ENCODE results near the gene SEMA6B.

SEMA6B gene

DNA sequence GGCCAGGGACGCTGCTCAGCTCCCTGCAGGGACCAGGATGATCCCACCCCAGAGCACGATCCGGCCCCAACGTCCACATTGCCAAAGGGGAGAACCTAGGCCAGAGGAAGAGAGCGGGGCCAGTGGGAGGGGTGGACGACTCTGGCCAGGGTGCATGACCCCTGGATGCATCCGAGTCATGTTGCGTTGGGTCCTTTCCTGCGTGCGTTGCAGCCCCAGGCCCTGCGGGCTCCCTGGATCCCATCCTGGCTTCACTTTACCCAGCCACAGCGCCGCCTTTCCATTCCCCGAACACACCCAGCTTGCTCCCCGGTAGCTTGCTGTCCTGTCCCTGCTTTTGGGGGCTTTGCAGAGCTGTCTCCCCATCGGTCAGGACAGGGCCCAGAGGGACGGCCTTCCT lies 51.7 kb downstream of the SEMA6B start:
- no peak for DNase-seq (ENCODE audit: low read depth)

DNA sequence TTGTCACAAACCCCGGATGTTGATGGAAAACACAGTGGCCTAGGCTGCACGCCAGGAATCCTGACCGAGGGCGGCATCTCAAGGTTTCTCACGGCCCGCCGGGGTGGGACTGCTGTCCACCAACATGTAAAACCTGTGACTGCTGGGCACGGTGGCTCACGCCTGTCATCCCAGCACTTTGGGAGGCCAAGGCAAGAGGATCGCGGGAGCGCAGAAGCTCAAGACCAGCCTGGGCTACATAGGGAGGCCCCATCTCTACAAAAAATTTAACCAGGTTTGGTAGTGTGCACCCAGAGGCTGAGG lies 52.4 kb downstream of the SEMA6B start:
- DNase-seq (ENCODE audit: low read depth): no peak

DNA sequence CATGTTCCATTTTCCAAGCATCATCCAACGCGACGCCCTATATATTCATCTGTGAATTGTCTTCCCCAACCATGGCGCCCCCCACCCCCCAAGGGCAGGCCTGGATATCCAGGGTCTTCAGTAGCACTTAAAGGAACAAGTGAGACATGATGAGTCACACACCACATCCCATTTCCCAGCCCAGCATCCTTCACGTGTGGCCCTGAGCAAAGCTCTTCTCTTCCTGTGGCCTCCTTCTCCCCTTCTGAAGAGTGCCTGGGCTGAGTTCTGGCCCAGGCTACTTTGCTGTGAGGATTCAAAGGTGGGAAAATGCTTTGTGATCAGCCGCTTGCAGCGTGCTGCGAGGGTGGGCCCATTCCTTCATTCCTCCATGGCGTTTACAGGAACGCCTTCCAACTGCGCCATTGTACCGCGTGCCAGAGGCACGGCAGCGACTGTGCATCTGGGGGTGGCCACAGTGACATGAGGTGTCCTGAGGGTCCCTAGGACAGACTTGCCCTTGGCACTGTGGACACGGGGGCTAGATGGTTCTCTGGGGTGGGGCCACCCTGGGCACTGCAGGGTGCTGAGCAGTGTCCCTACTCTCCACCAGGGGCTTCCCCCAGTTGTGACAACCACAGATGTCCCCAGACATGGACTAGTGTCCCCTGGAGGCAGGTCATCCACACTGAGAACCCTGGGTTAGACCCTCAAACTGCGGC lies 52.9 kb downstream of the SEMA6B start:
- no peak for DNase-seq (ENCODE audit: low read depth)

DNA sequence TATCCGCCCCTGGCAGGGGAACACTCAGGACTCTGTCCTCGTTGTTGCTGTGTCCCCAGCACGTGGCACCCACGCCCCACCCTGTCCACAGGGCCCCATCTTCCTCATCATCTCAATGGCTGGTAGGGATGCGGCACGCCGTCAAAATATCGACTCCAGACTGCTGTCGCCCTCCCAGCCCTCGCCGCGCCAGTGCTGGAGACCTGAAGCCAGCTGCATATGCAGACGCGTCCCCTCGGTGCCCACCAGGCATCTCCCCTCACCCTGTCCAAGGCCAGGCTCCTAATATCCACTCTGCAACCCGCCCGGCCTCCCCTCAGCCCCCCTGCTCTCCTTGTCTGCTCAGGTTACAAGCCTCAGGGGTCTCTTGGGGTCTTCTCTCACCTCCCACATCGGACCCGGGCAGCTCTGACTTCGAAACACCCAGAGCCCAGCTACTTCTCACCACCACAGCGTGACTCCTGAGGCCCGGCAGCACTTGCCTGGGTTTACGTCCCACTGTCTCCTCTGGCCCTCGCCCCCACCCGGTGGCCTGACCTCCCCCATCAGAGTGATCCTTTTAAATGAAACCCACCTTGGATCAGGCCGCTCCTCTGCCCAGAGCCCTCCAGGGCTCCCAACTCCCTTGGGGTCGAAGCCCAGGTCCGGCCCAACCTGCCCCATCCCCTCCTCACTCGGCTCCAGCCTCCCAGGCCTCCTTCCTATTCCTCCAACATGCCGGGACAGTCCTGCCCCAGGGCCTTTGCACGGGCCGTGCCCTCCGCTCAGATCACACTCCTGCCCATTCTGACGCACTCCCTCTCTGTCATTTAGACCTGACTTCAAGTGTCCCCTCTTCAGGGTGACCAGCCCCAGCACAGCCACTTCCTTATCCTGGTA lies 53.7 kb downstream of the SEMA6B start:
- no peak for DNase-seq (ENCODE audit: low read depth)

DNA sequence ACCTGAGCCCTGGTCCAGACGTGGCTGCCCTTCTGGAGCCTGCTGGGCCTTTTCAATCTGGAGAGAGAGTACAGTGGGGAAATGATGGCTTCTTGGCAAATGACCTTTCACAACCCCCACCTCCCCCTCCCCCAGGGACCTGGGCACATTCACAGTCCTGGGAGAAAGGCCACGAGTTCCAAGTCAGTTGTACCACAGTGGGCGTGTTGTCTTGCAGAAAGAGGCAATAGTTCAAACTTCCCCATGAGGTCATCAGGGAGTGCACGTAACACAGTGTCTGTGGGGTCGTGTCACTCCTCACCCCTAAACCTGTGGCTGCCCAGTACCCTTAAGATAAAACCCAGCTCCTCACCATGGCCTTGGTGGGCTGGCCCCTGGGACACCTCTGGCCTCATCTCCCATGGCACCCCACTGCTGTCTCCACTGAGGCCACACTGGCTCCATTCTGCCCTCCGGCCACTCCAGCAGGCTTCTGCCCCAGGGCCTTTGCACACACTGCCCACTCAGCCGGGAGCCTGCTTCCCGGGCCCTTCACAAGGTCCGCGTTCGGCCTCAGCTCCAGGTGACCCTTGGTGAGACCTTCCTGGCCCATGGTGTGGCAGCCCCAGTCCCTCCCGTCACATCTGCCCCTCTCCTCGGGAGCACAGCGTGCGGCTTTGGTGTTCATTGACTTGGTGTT lies 54.5 kb downstream of the SEMA6B start:
- no peak for DNase-seq (ENCODE audit: low read depth)

DNA sequence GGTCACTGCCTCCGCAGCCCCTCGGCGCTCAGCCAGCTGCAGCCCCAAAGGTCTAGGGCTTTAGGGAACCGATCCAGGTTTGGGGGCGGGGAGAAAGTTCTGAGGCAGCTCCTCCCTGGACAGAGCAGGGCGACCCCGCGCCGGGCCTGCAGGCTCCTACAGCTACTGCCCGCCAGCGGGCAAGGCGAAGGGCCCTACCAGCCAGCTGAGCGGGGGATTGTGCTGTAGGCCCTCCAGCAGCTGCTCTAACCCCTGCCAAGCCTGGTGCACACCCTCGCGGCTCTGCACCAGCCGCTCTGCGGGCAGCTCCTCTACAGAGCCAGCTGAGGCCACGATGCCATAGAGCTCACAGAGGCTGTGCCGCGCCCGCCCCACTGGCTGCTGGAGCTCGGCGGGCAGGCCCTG lies 55.2 kb downstream of the SEMA6B start:
- no peak for DNase-seq (ENCODE audit: low read depth)

DNA sequence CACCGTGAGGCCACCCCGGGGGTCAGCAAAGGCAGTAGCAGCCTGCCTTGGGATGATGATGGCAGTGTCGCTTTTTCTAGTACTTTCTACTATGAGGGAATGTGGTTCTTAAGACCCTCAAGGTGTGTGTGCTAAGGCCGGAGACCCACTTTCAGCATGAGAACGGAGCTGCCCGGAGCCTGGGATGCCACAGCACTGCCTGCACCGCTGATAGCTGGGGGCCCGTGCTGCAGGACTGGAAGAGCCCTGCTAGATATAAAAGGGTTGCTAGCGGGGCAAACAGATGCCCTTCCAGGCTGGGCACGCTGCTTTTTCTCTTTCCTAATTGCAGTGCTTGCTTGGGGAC lies 55.7 kb downstream of the SEMA6B start:
- no peak for DNase-seq (ENCODE audit: low read depth)

DNA sequence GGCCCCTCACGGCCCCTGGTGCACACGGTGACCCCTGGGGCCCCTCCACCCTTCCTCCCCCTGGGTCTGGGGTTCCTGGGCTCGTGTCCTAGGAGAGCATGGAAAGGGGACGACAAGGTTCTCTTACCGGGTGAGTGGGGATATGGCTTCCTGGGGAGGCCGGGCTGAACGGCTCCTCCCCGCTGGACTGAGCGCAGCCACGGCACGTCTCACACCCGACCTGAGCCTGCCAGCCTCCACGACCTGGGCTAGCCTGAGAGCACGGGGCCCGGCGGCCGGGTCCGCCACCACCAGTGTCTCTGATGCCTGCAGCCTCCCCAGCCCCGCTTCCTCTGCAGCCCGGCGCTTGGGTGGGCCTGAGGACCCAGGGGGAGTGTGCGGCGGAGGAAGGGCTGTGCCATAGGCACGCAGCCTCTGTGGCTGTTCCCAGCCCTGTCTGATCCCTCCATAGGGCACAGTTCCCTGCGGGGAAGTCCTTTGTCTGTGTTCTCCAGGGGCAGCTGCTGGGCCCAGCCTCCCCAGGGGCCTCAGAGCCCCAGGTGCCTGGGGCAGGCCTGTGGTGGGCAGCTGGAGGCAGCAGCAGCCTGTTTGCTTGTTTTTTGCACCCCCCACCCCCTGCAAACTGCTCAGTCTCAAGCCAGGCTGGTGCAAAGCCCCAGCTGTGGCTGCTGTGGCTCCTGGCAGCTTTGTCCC lies 56.2 kb downstream of the SEMA6B start:
- DNase-seq (ENCODE audit: low read depth): no peak

DNA sequence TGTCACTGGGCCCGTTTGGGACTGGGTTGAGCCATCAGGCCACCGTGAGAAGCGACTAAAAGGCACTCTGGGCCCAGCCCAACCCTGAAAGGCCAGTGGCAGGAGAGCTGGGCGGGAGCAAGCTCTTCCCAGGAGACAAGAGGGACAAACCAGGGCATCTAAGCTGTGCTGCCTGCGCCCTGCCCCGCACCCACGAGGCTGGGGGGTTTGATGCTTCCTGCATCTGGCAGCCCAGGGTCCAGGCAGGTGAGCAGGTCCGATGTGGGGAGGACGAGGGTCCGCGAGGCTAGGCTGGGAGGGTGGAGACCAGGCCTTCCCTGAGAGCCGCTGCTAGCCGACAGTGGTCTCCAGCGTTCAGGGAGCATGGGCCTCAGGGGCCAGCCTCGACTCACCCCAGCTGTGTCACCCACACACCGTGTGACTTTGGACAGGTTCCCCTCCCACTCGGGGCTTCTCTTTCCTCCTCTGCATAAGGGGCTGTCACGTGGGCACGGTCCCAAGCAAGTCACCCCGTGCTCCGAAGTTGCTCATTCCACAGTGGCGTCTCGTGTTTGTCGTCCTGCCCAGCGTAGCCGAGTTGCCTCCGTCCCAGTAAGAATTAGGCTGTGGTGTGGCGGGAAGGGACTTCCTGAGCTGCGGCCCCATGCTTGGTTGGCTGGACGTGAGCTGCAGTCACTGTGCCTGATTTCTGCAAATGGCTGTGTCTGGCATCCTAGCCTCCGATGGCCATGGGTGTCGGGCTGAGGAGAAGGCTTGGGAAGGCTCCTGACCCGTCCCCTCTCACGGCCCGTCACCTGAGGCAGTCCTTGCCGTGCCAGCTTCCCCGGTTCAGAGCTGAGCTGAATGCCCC lies 57.0 kb downstream of the SEMA6B start:
- no peak for DNase-seq (ENCODE audit: low read depth)

DNA sequence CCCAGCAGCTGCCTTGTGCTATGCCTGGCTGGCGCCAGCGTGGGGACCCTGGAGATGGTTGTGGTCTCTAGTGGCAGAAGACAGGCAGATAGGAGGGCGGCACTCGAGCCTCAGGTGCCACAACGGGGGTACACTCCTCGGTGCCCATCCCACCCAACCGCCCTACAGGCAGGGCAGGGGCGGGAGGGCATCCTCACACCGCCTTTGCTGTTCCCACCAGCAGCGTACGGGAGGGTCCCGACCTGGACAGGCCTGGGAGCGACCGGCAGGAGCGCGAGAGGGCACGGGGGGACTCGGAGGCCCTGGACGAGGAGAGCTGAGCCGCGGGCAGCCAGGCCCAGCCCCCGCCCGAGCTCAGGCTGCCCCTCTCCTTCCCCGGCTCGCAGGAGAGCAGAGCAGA lies 57.8 kb downstream of the SEMA6B start:
- no peak for DNase-seq (ENCODE audit: low read depth)

DNA sequence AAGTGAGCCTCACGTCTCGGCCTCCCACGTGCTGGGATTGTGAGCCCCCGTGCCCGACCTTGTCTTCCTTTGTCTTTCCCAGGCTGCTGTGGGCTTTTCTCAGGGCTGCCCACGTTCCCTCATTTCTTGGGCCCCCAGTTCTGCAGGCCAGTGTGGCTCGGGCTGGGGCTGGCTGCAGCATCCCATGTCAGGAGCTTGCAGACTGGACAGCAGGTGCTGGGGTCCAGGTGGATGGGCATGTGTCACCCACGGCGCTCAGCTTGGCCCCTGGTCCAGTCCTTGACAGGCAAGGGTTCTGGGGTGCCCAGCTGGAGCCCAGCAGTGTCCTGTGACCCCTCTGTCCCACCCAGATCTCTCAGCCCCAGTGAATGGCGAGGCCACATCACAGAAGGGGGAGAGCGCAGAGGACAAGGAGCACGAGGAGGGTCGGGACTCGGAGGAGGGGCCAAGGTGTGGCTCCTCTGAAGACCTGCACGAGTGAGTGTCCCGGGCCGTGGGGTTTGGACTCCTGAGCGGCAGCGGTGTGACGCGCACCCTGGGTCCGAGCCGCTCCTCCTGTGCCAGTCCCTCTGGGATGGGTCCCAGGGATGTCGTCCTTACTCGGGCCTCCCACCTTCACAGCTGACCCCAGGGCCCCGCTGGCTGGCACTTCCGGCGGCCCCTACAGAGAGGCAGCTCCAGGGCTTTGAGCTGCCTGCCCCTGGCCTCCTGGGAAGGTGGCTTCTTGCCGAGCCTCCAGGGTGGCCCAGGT lies 58.5 kb downstream of the SEMA6B start:
- DNase-seq (ENCODE audit: low read depth): no peak

DNA sequence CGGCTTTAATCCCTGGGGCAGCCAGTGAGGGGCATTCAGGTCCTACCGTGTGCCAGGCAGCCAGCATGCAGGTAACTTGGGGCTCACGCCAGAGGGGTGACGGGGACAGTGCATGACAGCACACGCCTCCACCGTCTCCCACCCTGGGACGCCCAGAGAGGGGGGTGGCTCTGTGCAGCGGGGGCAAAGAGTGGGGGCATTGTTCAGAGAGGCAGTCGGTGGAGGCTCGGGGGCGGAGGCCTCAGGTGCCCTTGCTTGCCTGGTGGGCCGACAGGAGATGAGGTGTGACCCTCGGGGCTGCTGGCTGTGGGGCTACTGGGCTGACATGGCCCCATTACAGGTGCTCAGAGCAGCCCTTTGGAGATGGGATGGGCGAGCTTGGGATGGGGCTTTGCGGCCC lies 59.6 kb downstream of the SEMA6B start:
- no peak for DNase-seq (ENCODE audit: low read depth)

DNA sequence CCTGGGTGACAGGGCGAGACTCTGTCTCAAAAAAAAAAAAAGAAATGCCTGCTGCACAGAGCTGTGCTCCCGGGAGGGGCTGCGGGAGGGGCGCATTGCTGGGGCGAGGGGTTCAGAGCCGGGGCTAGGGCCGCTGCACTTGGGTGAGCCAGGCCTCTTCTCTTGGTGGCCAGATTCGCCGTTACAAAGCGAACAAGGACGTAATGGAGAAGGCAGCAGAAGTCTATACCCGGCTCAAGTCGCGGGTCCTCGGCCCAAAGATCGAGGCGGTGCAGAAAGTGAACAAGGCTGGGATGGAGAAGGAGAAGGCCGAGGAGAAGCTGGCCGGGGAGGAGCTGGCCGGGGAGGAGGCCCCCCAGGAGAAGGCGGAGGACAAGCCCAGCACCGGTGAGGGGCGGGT lies 60.2 kb downstream of the SEMA6B start:
- no peak for DNase-seq (ENCODE audit: low read depth)

DNA sequence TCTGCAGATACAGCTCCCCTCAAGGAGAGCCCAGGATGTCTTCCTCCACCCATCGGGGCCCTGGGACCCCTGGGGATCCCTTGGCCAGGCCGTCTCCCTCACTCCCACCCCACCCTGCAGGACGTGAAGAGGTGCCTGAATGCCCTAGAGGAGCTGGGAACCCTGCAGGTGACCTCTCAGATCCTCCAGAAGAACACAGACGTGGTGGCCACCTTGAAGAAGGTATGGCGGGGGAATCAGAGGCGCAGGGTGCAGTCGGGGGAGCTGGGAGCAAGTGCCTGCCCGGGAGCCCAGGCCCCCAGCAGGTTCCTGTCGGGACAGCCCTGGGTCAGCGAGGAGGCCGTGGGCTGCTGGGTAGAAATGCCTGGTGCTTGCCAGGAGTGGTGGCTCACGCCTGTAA lies 60.8 kb downstream of the SEMA6B start:
- no peak for DNase-seq (ENCODE audit: low read depth)

DNA sequence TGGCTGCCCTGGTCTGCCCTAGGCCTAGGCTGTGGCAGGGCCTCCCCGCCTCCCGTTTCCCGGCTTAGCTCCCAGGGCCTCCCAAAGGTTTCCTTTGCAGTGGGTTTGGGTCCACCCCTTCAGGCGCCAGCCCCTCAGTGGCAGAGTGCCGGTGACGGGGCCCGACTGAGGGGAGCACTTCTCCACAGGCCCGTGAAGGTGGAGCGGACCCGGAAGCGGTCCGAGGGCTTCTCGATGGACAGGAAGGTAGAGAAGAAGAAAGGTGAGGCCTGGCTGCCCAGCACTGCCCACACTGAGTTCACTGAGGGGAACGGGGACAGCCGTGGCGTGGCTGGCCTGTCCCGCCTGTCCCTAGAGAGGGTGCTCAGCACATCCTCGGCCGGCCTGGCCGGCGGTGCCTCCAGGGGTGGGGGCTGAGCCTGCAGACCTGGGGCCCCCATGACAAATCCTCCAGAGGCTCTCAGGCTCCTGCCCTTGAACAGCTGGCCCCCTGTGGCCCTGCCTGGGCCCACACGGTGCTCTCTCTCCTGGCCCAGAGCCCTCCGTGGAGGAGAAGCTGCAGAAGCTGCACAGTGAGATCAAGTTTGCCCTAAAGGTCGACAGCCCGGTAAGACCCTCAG lies 61.6 kb downstream of the SEMA6B start:
- no peak for DNase-seq (ENCODE audit: low read depth)

DNA sequence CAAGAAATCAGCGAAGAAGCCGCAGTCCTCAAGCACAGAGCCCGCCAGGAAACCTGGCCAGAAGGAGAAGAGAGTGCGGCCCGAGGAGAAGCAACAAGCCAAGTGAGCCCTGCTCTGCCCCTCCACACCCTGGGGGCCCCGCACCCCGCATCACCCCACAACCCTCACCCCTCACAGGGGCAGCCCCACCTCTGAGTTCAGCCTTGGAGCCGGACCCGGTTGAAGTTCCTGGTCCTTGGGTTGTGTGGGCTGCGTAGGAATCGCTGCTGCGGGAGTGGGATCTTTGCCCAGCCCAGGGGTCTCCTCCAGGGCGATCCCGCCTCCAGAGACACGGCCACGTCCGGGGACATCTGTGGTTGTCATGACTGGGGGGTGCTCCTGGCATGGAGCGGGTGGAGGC lies 63.2 kb downstream of the SEMA6B start:
- no peak for DNase-seq (ENCODE audit: low read depth)

DNA sequence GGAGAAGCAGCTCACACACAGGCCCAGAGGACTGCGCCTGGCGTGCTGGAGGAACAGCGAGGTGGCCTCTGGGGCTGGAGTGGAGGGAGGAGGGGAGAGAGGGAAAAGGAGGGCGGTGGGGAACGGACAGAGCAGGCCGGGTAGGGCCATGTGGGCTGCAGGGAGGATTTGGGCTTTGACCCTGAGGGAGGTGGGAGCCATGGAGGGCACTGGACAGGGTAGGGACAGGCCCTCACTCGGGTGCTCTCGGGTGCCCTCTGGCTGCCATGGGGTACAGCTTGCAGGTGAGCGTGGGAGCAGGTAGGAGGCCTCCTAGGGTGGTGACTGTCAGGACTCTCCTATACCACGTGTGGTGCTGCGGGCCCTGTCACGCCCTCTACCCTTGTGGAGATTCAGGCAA lies 64.0 kb downstream of the SEMA6B start:
- DNase-seq (ENCODE audit: low read depth): no peak

DNA sequence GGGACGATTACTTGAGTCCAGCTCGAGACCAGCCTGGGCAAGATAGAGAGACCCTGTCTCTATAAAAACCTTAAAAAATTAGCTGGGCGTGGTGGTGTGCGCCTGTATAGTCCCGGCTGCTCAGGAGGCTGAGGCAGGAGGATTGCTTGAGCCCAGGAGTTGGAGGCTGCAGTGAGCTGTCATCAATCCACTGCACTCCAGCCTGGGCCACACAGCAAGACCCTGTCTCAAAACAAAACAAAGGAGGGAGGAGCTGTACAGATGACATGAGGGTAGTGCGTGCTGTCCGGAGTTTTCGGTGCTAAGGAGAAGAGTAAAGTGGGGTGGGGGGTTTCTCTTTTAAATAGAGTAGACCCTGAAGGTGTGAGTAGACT lies 64.8 kb downstream of the SEMA6B start:
- DNase-seq (ENCODE audit: low read depth): no peak

DNA sequence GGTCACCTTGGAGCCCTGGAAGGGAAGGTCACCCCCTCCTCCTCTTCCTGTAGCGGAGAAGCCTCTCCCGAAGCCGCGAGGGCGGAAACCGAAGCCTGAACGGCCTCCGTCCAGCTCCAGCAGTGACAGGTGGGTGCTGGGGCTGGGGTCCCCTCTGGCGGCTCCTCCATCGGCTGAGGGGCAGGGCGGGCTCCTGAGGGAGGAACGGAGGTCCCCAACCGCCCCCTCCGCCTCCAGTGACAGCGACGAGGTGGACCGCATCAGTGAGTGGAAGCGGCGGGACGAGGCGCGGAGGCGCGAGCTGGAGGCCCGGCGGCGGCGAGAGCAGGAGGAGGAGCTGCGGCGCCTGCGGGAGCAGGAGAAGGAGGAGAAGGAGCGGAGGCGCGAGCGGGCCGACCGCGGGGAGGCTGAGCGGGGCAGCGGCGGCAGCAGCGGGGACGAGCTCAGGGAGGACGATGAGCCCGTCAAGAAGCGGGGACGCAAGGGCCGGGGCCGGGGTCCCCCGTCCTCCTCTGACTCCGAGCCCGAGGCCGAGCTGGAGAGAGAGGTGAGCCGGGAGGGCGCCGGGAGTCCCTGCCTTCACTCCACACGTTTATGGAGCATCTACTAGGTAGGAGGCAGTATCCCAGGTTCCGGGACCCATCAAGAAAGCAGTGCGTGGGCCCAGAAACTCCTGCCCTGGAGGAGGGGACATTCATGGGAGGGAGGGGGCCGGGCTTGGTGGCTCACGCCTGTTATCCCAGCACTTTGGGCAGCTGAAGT lies 65.4 kb downstream of the SEMA6B start:
- DNase-seq (ENCODE audit: low read depth): no peak

All from T follicular helper cell (primary cell).